ENCODE measurements around the gene CRNN.

The CRNN gene

DNA sequence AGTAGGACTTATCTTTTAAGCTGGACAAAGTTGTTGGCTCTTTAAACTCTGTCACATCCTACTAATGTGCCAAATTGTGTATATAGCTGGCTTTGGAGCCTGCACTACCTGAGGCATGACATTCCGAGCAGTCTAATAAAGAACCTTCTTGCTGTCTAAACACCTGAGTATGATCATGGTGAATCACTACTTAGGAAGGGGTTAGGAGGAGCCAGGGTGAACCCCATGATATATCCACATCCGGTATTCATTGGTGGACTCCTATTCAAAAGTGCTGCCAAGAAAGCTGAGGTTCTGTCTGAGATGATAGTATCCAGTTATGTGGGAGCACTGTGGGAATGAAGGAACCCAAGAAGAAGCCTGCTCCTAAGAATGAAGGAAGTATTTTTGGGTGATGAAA is 27.1 kb downstream of the CRNN start:
- no peak overlapping the region for H3K4me3 ChIP-seq (replicated peaks; ENCODE audit: low read depth, low read length)
- no peak for DNase-seq (ENCODE audit: low read depth)
- TF ChIP-seq, protein P1, sequence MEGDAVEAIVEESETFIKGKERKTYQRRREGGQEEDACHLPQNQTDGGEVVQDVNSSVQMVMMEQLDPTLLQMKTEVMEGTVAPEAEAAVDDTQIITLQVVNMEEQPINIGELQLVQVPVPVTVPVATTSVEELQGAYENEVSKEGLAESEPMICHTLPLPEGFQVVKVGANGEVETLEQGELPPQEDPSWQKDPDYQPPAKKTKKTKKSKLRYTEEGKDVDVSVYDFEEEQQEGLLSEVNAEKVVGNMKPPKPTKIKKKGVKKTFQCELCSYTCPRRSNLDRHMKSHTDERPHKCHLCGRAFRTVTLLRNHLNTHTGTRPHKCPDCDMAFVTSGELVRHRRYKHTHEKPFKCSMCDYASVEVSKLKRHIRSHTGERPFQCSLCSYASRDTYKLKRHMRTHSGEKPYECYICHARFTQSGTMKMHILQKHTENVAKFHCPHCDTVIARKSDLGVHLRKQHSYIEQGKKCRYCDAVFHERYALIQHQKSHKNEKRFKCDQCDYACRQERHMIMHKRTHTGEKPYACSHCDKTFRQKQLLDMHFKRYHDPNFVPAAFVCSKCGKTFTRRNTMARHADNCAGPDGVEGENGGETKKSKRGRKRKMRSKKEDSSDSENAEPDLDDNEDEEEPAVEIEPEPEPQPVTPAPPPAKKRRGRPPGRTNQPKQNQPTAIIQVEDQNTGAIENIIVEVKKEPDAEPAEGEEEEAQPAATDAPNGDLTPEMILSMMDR (IDR thresholded peaks at IDR 0.05; ENCODE audit: low read length, missing control alignments), result no peak

DNA sequence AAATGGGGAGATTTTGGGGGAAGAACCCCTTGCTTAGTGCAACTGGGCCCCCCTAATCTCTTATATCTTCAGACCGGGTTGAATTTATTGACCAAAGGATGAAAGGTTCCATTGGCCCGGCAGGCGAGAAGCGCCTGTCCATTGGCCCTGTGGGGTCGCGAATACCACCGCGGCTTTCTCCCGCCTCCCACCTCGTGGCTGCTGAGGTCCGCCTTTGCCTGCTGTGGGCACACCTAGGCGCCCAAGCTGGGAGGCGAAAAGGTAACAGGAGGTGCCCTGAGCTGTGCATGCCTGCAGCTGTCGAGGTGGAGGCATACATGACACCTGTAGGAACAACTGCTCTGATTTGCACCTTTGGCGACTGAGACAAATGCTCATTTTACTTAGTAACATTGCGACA is 33.1 kb downstream of the CRNN start:
- DNase-seq (ENCODE audit: low read depth), result no peak
- H3K4me3 ChIP-seq (replicated peaks; ENCODE audit: low read depth, low read length), result no peak overlapping the region
- TF ChIP-seq, protein P1 (IDR thresholded peaks at IDR 0.05; ENCODE audit: low read length, missing control alignments), result no peak

DNA sequence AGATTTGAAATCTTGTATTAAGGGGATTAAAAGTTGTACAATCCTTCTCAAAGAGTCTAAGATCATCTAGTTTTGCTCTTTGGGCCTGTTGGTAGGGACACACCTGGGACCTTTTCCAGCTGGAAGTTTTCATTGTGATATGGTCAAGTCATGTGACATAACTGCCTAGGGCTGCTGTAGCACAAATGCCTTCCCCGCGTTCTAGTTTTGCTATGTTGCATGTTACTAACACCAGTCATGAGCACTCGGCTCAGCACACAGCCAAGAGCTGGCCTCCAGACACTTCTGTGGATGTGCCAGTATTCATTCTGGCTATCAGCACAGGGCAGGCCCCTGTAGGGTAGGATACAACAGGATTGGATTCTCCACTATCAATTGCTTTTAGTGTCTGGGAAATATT is 39.6 kb downstream of the CRNN start:
- no peak overlapping the region for H3K4me3 ChIP-seq (replicated peaks; ENCODE audit: low read depth, low read length)
- TF ChIP-seq, protein P1 (IDR thresholded peaks at IDR 0.05; ENCODE audit: low read length, missing control alignments), result no peak
- no peak for DNase-seq (ENCODE audit: low read depth)

DNA sequence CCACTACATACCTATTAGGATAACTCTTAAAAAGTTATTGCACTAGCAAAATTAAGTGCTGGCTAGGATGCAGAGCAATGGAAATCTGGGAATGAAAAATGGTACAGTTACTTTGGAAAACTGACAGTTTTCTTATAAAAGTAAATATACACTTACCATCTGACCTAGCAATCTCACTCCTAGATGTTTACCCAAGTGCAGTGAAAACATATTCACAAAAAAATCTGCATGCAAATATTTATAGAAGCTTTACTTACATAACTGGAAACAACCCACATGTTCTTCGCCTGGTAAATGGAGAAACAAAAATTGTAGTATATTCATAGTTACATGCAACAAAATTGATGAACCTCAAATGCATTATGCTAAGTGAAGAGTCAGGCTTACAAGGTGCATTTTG is 41.4 kb downstream of the CRNN start:
- TF ChIP-seq, protein P1 (IDR thresholded peaks at IDR 0.05; ENCODE audit: low read length, missing control alignments), result no peak
- no peak overlapping the region for H3K4me3 ChIP-seq (replicated peaks; ENCODE audit: low read depth, low read length)
- no peak for DNase-seq (ENCODE audit: low read depth)

DNA sequence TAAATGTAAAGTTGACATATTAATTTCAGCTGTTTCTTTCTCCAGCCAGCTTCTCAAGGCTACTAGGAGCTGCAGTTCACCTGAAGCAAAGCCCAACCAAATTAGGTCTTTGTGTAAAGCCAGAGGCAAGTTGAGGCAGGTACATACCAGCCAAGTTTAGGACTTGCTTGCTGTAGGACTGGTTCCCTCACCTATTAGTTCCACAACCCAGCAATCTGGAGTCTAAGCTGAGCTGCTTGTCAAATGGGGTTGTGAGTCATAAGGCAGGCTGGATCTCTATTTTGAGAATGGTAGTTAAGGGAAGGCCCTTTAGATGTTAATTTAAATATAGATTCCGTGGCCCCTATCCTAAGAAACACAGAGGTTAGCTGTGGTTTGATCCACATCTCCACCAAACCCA is 46.6 kb downstream of the CRNN start:
- TF ChIP-seq, protein P1 (IDR thresholded peaks at IDR 0.05; ENCODE audit: low read length, missing control alignments), result no peak
- DNase-seq (ENCODE audit: low read depth), result no peak
- H3K4me3 ChIP-seq (replicated peaks; ENCODE audit: low read depth, low read length), result no peak overlapping the region

DNA sequence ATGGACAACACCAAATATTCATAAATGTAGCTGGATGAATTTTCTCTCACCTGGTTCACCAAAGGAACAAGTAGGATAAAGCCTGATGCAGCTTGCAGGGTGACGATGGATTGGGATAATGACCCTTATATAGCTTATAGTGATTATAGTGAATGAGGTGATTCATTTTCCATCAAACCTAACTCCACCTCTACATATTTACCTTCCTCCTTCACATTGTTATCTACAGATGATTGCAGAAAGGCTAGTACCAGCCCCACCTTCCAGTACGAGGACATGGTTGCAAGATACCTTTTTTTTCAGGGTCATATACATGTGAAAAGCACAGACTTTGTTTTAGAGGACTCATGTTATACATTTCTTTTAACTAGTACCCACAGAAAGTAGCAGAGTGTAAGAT is 54.2 kb downstream of the CRNN start, which contains the start of gene FLG2:
Gene FLG2, minus strand, starts transcription at position 101 of the 400 bp plus-strand sequence. CDS start 1,122 bp downstream, outside the sequence.
- no peak within 1 kb of the TSS for H3K4me3 ChIP-seq (replicated peaks; ENCODE audit: low read depth, low read length)
- TF ChIP-seq, protein P1 (IDR thresholded peaks at IDR 0.05; ENCODE audit: low read length, missing control alignments), result no peak
- no peak for DNase-seq (ENCODE audit: low read depth)

Measured in fibroblast of pulmonary artery (primary cell).